ENCODE results near the gene KLF4.

GRCh38 chr9:107489687-107490605, at the start of gene KLF4:
- TF ChIP-seq POLR2A (IDR thresholded peaks at IDR 0.05; ENCODE audit: low read depth) (peak; percentile 81), POLR2AphosphoS5 (IDR thresholded peaks at IDR 0.05) (peak in 1 of 2 donors; percentile 92), EP300 (IDR thresholded peaks at IDR 0.05) (peak; percentile 15)
- TF ChIP-seq, protein P1, sequence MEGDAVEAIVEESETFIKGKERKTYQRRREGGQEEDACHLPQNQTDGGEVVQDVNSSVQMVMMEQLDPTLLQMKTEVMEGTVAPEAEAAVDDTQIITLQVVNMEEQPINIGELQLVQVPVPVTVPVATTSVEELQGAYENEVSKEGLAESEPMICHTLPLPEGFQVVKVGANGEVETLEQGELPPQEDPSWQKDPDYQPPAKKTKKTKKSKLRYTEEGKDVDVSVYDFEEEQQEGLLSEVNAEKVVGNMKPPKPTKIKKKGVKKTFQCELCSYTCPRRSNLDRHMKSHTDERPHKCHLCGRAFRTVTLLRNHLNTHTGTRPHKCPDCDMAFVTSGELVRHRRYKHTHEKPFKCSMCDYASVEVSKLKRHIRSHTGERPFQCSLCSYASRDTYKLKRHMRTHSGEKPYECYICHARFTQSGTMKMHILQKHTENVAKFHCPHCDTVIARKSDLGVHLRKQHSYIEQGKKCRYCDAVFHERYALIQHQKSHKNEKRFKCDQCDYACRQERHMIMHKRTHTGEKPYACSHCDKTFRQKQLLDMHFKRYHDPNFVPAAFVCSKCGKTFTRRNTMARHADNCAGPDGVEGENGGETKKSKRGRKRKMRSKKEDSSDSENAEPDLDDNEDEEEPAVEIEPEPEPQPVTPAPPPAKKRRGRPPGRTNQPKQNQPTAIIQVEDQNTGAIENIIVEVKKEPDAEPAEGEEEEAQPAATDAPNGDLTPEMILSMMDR (IDR thresholded peaks at IDR 0.05), result no peak
